Choroid plexus epithelial cell (primary cell): ENCODE measurements around the gene HDHD5.

ENCODE experiments used
- DNase-seq: peaks from one replicate; pipeline ENCODE4 v3.0.0-alpha.2; 2010; ENCODE audit warnings: low read depth
- H3K4me3 ChIP-seq: 2 replicates; pipeline ENCODE4 v1.5.1; 2011; ENCODE audit warnings: low read depth, mild to moderate bottlenecking, control low read depth, low read length, moderate library complexity
- CTCF ChIP-seq: conservative IDR thresholded peaks from 2 replicates; pipeline ENCODE4 v1.5.1; 2011; ENCODE audit warnings: low read depth, mild to moderate bottlenecking, control low read depth, inconsistent platforms, low read length, moderate library complexity

The HDHD5 gene

GRCh38 chr22:17091851-17092250 is 67.2 kb downstream of the HDHD5 start:
- TF ChIP-seq CTCF = no peak
- no peak for DNase-seq
- no peak overlapping the region for H3K4me3 ChIP-seq

- H3K4me3 ChIP-seq = no peak overlapping the region
- DNase-seq = no peak
- TF ChIP-seq CTCF = no peak
These were observed 68.5 kb downstream of the HDHD5 start for GRCh38 chr22:17090550-17090949.
